GM19193 (cell line): Measurements from ENCODE around the gene TMEM132C.

Experiments
- POLR2A ChIP-seq: IDR thresholded peaks from 4 replicates; pipeline ENCODE4 v1.6.1; 2011; ENCODE audit not compliant: insufficient read depth, insufficient read length; ENCODE audit errors: extremely low read depth

Gene TMEM132C

GRCh38 chr12:128402486-128403243 lies 135.7 kb downstream of the TMEM132C start:
- TF ChIP-seq POLR2A, result no peak

- TF ChIP-seq POLR2A, result no peak
These were observed 141.7 kb downstream of the TMEM132C start for GRCh38 chr12:128408669-128409068.

GRCh38 chr12:128415036-128415560 lies 148.1 kb downstream of the TMEM132C start:
- no peak for TF ChIP-seq POLR2A

- no peak for TF ChIP-seq POLR2A
These were observed 152.0 kb downstream of the TMEM132C start for GRCh38 chr12:128418944-128419343.

GRCh38 chr12:128420163-128420562 lies 153.2 kb downstream of the TMEM132C start:
- TF ChIP-seq POLR2A, result no peak

GRCh38 chr12:128421375-128421774 lies 154.4 kb downstream of the TMEM132C start:
- no peak for TF ChIP-seq POLR2A

- no peak for TF ChIP-seq POLR2A
These were observed 156.2 kb downstream of the TMEM132C start for GRCh38 chr12:128423205-128423604.

- no peak for TF ChIP-seq POLR2A
These were observed 158.0 kb downstream of the TMEM132C start for GRCh38 chr12:128424931-128425431.

GRCh38 chr12:128425666-128426331 lies 158.8 kb downstream of the TMEM132C start:
- TF ChIP-seq POLR2A, result no peak

- no peak for TF ChIP-seq POLR2A
These were observed 159.5 kb downstream of the TMEM132C start for GRCh38 chr12:128426511-128426910.

GRCh38 chr12:128439796-128440195 lies 172.8 kb downstream of the TMEM132C start:
- no peak for TF ChIP-seq POLR2A

- no peak for TF ChIP-seq POLR2A
These were observed 175.1 kb downstream of the TMEM132C start for GRCh38 chr12:128442096-128442495.

GRCh38 chr12:128444598-128444997 lies 177.6 kb downstream of the TMEM132C start:
- no peak for TF ChIP-seq POLR2A

- TF ChIP-seq POLR2A, result no peak
These were observed 178.6 kb downstream of the TMEM132C start for GRCh38 chr12:128445415-128446127.
